ENCODE results near the gene CRYBB1. TPM values are rescaled to one million over a fixed set of nuclear protein-coding genes. Genes with fewer than 3 reads are reported as not detected.

The CRYBB1 gene
- total and polyA plus RNA-seq, 2 experiments from 2014 or later = 1.6 to 3.7 TPM

DNA sequence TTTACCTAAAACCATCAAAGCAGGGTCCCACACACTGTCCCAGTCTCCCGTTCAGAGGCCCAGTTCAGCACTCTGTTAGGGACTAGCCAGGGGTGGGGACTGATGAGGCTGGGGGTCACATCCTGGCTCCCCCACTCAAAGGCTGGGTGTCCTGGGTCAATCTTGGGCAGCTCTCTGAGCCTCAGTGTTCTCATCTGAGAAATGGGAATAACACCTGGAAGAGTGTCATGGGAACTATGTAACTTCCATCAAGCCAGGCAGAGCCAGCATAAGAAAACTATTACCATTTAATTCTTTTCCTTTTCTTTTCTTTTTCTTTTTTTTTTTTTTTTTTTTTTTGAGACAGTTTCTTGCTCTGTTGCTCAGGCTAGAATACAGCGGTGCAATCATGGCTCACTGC is 66.3 kb downstream of the CRYBB1 start:
- Mint-ChIP-seq H3K4me3 (no peak overlapping the region), H3K27ac (peak overlapping the region; percentile 72; the same call in 1 of the 2 replicates), H3K4me1 (peaks cover 66% of the 10 kb centered on the region), H3K36me3 (ENCODE audit: low read depth) (peaks cover 7% of the 10 kb centered on the region; the same call in 2 of the 3 replicates), H3K27me3 (ENCODE audit: insufficient read depth, low read depth, poor library complexity) (peaks cover 10% of the 10 kb centered on the region), H3K9me3 (no peaks in the 10 kb centered on the region)
- DNase-seq (ENCODE audit: low spot score) = no peak
- no peaks in the 10 kb centered on the region for H3K27me3 ChIP-seq (ENCODE audit: insufficient read depth)
- peak overlapping the region; percentile 91; the same call in 1 of the 2 replicates for H3K27ac ChIP-seq (ENCODE audit: low read depth)
- peaks cover 67% of the 10 kb centered on the region for H3K4me1 ChIP-seq (ENCODE audit: insufficient read depth)
- H4K20me1 ChIP-seq (replicated peaks; ENCODE audit: insufficient read depth) = peaks cover 24% of the 10 kb centered on the region; the same call in 1 of the 2 replicates
- ATAC-seq = no peak
- H3K9me2 ChIP-seq (ENCODE audit: insufficient read depth) = no peaks in the 10 kb centered on the region
- H3K4me3 ChIP-seq = no peak overlapping the region
- no peaks in the 10 kb centered on the region for H3K36me3 ChIP-seq (ENCODE audit: insufficient read depth)
- no peak overlapping the region for H2AFZ ChIP-seq
- H3K79me2 ChIP-seq (replicated peaks; ENCODE audit: insufficient read depth) = peaks cover 92% of the 10 kb centered on the region
- H3F3A ChIP-seq (replicated peaks; ENCODE audit: low read depth) = peaks cover 42% of the 10 kb centered on the region
- no peak for TF ChIP-seq EZH2 (IDR thresholded peaks at IDR 0.05; ENCODE audit: low read depth, unreplicated experiment)
- TF ChIP-seq, protein P1, sequence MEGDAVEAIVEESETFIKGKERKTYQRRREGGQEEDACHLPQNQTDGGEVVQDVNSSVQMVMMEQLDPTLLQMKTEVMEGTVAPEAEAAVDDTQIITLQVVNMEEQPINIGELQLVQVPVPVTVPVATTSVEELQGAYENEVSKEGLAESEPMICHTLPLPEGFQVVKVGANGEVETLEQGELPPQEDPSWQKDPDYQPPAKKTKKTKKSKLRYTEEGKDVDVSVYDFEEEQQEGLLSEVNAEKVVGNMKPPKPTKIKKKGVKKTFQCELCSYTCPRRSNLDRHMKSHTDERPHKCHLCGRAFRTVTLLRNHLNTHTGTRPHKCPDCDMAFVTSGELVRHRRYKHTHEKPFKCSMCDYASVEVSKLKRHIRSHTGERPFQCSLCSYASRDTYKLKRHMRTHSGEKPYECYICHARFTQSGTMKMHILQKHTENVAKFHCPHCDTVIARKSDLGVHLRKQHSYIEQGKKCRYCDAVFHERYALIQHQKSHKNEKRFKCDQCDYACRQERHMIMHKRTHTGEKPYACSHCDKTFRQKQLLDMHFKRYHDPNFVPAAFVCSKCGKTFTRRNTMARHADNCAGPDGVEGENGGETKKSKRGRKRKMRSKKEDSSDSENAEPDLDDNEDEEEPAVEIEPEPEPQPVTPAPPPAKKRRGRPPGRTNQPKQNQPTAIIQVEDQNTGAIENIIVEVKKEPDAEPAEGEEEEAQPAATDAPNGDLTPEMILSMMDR (conservative IDR thresholded peaks at IDR 0.05; ENCODE audit: low read depth in 2 of 2) = no peak
- no peak overlapping the region for H3K4me2 ChIP-seq

DNA sequence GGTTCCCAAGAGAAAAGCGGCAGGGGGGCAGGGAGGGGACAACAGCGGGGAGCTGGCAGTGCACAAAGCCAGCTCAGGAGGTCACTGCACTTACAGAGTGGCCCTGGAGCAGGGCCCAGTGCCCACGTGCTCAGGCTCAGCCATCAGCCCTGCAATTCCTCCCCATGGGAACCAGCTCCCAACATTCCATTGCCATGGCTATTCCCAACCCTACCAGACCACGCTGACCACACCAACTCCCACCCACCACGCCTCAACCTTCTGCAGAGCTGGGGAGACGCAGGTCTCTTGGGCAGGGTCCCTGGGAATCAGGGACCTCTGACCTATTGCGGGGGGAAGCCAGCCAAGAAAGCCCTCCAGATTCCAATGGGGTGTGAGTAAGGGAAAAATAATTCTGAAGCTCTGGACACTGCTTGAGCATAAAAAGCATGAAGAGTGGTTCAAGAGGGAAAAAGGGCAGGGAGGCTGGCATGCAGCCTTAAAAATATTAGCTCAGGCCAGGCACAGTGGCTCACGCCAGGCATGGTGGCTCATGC is 67.3 kb downstream of the CRYBB1 start:
- Mint-ChIP-seq H3K27me3 (ENCODE audit: insufficient read depth, low read depth, poor library complexity) (peaks cover 12% of the 10 kb centered on the region), H3K4me1 (peaks cover 61% of the 10 kb centered on the region), H3K27ac (peak overlapping the region; percentile 69), H3K4me3 (no peak overlapping the region), H3K9me3 (no peaks in the 10 kb centered on the region), H3K36me3 (ENCODE audit: low read depth) (peaks cover 11% of the 10 kb centered on the region)
- Histone ChIP-seq H3K79me2 (replicated peaks; ENCODE audit: insufficient read depth) (peaks cover 92% of the 10 kb centered on the region), H3F3A (replicated peaks; ENCODE audit: low read depth) (peaks cover 32% of the 10 kb centered on the region), H3K27me3 (ENCODE audit: insufficient read depth) (no peaks in the 10 kb centered on the region), H3K9me2 (ENCODE audit: insufficient read depth) (no peaks in the 10 kb centered on the region), H3K4me2 (peak overlapping the region; percentile 48; the same call in 1 of the 2 replicates), H3K36me3 (ENCODE audit: insufficient read depth) (no peaks in the 10 kb centered on the region), H3K4me1 (ENCODE audit: insufficient read depth) (peaks cover 57% of the 10 kb centered on the region), H4K20me1 (replicated peaks; ENCODE audit: insufficient read depth) (peaks cover 19% of the 10 kb centered on the region; the same call in 1 of the 2 replicates), H3K4me3 (no peak overlapping the region), H2AFZ (no peak overlapping the region), H3K27ac (ENCODE audit: low read depth) (peak overlapping the region; percentile 91)
- ATAC-seq (peak; percentile 28), DNase-seq (ENCODE audit: low spot score) (peak; percentile 36)
- TF ChIP-seq CREB1 (CRISPR knock-in tag; IDR thresholded peaks at IDR 0.05; ENCODE audit: low read depth) = no peak
- TF ChIP-seq, protein P1 (conservative IDR thresholded peaks at IDR 0.05; ENCODE audit: low read depth in 2 of 2) = no peak
- TF ChIP-seq, protein P2, sequence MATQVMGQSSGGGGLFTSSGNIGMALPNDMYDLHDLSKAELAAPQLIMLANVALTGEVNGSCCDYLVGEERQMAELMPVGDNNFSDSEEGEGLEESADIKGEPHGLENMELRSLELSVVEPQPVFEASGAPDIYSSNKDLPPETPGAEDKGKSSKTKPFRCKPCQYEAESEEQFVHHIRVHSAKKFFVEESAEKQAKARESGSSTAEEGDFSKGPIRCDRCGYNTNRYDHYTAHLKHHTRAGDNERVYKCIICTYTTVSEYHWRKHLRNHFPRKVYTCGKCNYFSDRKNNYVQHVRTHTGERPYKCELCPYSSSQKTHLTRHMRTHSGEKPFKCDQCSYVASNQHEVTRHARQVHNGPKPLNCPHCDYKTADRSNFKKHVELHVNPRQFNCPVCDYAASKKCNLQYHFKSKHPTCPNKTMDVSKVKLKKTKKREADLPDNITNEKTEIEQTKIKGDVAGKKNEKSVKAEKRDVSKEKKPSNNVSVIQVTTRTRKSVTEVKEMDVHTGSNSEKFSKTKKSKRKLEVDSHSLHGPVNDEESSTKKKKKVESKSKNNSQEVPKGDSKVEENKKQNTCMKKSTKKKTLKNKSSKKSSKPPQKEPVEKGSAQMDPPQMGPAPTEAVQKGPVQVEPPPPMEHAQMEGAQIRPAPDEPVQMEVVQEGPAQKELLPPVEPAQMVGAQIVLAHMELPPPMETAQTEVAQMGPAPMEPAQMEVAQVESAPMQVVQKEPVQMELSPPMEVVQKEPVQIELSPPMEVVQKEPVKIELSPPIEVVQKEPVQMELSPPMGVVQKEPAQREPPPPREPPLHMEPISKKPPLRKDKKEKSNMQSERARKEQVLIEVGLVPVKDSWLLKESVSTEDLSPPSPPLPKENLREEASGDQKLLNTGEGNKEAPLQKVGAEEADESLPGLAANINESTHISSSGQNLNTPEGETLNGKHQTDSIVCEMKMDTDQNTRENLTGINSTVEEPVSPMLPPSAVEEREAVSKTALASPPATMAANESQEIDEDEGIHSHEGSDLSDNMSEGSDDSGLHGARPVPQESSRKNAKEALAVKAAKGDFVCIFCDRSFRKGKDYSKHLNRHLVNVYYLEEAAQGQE (IDR thresholded peaks at IDR 0.05; ENCODE audit: unreplicated experiment) = no peak
- TF ChIP-seq, protein P3, sequence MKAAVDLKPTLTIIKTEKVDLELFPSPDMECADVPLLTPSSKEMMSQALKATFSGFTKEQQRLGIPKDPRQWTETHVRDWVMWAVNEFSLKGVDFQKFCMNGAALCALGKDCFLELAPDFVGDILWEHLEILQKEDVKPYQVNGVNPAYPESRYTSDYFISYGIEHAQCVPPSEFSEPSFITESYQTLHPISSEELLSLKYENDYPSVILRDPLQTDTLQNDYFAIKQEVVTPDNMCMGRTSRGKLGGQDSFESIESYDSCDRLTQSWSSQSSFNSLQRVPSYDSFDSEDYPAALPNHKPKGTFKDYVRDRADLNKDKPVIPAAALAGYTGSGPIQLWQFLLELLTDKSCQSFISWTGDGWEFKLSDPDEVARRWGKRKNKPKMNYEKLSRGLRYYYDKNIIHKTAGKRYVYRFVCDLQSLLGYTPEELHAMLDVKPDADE (IDR thresholded peaks at IDR 0.05) = no peak
- TF ChIP-seq EZH2 (IDR thresholded peaks at IDR 0.05; ENCODE audit: low read depth, unreplicated experiment) = no peak
